NCI-H1694 treated with DMSO at 0.1 percent for 48 hours (cell line): Measurements from ENCODE around the gene IL17REL.
A peak's percentile ranks its signal among the peaks of the same experiment; 100 is the strongest.

Experiments used
- DNase-seq: peaks from one replicate; lab custom pipeline; 2025; lab: John Stamatoyannopoulos, UW

Gene IL17REL

DNA sequence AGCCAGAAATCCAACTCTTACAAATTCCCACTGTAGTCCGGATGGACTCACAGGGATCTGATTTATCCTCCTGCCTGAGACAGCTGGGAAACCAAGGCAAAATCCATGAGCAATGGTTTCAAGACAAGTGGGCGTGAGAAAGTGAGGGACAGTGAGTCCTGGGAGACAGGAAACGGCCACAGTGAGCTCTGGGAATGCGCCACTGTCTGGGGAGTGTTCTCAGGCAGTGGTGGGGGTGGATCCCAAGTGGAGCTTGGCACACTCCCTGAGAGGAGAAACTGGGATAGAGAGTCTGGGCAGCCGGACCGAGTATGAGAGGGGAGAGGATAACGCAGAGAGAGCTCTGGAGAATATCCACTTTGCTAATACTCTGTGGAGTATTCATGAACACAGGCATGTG lies 9.8 kb downstream of the IL17REL start:
- DNase-seq = no peak

- no peak for DNase-seq
Measured at GRCh38 chr22:50001388-50002231, 11.0 kb downstream of the IL17REL start.

DNA sequence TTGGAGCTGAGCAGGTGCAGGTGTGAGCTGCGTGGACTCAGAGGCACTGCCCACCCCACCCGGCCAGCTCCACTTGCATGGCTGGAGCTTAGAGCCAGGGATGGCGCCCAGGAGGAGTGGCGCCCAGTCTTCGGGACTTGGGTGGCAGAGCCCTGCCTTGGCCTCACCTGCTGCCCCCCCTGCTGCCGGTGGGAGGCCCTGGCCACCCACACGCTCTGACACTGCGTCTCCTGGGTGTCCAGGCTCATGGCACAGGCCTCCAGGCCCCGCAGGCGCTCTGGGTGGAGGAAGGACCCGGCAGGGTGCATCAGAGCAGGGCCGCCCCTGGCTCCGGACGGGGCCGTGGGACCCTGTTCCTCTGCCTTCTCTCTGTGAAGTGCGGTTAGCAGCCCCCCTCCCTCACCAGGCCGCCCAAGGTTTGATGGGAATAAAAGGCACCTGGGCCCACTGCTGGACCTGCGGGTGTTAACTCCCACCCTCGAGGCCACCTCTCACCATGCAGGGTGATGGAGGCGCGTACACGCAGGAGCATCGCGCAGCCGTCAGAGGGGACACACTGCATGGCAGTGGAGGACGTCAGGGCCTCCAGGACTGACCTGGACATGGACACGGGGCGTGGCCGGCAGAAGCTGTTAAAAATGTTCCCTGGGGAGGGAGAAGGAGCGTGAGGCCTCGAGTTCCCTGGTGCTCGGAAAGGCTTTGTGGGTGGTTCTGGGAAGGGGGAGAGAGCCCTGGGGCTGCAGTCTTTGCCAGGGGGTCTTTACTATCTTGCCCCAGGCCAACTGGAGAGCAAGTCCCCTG lies 11.8 kb downstream of the IL17REL start:
- no peak for DNase-seq

DNA sequence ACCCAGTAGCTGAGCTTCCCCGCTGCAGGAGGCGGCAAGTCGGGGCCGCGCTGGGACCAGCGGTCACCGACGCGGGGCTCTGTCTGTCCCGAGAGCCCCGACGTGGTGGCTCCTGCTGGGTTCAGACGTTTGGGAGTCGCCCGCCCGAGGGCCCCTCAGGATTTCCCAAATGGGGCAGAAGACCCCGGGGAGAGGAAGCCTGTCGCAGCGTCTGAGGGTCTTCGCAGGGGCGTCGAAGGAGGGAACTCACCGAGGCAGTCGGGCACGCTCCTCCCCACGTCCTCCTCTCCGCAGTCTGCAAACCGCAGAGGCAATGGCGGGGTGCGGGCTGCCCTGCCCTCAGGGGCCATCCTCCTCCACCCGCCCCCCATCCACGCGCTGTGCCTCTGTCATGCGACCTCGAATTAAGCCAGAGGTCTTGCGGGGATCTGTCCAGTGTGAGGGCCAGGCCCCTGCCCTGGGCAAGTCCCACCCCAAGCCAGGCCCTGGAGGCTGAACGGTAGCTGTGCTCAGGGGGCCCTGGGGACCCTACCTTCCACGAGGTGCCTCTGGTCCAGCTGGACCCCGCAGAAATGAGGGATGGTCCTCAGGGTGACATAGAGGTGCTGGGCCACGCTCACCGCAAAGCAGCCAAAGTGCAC lies 12.5 kb downstream of the IL17REL start:
- DNase-seq = no peak

DNA sequence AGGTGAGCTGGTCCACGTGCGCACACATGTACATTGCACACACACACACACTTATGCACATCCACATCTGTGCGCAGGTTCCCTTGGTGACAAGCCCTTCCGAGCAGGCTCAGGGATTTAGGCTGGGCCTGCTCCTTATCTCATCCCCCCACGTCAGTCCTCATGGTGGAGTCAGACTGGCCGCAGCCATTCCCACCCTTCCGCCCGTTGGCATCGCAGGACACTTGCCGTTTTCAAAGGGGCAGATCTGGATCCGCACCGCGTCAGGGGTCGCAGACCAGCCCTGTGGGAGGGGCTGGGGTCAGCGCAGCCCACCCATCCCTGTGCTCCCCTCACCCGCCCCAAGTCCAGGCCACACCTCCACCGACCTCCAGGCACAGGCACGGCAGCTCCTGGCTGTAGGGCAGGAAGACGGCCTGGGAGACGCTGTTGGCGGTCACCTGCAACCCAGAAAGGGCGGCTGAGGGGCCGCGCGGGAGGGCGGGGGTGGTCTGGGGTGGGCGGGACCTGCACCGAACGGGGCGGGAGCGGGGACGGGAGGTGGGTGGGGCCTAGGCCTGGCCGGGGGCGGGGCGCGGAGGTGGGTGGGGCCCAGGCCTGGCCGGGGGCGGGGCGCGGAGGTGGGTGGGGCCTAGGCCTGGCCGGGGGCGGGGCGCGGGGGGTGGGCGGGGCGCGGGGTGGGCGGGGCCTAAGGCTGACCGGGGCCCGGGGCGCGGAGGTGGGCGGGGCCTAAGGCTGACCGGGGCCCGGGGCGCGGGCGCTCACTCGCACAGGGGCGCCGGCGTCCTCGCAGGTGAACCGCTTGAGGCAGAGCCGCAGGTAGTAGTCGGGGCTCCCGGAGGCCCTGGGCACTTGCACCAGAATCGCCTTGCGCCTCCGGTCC lies 13.3 kb downstream of the IL17REL start:
- no peak for DNase-seq

DNA sequence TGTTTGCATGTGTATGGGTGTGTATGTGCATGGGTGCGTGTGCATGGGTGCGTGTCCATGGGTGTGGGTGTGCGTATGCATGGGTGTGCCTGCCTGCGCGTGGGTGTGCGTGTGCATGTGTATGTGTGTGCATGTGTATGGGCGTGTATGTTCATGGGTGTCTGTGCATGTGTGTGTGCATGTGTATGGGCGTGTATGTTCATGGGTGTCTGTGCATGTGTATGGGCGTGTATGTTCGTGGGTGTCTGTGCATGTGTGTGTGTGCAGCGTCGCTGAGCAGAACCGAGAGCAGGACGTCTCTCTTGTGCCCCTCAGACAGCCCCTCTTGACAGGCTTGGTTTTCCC lies 13.9 kb downstream of the IL17REL start:
- DNase-seq = no peak

DNA sequence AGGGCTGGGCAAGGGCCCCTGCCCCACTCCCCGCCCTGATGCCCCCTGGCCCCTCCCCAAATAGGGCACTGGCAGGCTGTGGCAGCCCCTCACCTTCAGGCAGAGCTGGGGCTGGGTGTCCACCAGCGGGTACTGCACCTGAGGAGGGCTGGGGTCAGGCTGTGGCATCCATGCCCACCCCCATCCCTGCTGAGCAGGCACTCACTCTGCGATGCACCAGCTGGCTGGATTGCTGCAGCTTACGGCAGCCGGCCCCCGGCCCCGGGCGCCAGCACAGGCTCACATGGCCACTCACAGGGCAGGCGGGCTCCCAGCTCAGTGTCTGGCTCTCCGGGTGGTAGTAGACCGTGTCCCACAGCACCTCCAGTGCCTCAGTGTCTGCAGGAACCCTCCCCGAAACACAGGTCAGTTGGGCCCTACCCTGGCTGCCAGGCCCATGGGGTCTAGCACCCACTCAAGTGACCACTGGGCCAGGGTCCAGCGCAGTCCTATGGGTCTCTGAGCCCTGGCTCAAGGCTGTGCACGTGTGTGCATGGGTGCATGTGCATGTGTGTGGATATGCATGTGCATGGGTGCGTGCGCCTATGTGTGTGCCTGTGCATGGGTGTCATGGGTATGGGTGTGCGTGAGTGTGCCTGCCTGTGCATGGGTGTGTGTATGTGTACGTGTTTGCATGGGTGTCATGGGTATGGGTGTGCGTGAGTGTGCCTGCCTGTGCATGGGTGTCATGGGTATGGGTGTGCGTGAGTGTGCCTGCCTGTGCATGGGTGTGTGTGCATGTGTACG lies 14.4 kb downstream of the IL17REL start:
- no peak for DNase-seq

GRCh38 chr22:49997251-49997599 lies 15.3 kb downstream of the IL17REL start:
- no peak for DNase-seq

DNA sequence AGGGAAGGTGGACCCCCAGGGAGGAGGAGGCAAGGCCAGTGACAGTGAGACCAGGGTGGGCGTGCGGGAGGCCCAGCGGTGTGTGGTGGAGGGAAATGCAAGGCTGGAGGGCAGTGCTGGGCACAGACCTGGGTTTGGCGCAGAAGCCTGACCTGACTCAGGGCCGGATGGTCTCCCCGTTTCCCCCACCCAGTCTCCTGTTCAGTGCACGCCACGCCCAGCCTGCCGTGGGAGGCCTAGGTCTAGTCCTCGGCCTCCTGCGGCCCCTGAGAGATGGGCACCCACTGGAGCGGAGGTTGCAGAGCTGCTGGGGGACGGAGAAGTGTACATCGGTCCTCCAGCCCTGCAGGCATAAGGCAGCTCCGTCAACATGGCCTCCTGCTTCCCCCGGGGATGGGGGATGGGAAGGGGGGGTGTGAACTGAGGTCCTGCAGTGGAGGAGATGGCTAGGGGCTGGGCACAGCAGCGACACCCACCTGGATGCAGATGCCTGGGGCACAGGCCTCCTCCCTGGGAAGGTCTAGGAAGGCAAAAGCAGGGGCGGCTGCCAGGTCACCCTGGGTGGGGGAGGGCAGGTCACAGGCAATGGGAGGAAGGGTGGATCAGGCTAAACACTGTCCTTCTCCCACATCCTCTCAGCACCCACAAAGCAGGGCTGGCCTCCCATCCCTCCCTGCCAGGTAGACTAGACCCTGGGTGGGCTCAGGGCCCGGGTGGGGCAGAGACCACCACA lies 15.9 kb downstream of the IL17REL start:
- no peak for DNase-seq

- no peak for DNase-seq
Measured at GRCh38 chr22:49996119-49996517, 16.4 kb downstream of the IL17REL start.

DNA sequence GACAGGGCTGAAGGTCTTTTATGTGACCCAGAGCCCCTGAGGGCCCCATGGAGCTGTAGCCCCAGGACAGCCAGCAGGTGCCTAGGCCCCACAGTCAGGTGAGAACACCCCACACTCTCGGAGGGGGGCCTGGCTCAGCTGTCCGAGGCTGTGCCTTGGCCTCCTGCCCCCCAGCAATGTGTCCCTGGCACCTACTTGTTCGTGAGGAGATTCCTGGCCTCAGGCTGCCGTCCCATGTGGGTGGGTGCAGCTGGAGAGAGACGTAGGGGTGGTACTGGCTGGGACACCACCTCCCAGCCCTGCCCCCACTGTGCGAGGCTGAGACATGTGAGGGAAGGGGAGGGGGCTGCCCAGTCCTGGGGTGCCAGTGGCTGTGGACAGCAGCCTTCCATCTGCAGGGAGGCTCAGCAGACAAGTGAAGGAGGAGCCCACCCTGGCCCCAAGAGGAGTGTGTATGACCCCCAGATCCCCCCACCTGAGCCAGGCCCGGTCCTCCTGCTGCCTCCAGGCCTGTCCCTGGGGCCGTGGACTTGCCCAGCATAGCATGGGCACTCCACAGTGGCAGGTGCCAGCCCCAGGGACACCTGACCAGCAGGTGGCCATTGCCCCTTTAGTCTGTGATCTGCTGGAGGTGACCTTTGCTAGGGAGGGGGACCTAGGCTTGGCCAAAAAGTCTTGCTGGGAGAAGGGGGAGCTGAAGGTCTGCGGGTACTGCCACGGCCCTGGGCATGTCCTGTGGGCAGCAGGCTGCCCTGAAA lies 17.0 kb downstream of the IL17REL start:
- DNase-seq = no peak

GRCh38 chr22:49995041-49995360 lies 17.6 kb downstream of the IL17REL start:
- no peak for DNase-seq

- no peak for DNase-seq
Measured at GRCh38 chr22:49994361-49995040, 18.1 kb downstream of the IL17REL start.

GRCh38 chr22:49993649-49994360 lies 18.8 kb downstream of the IL17REL start:
- DNase-seq = no peak

- DNase-seq = peak; percentile 45
Measured at GRCh38 chr22:49992921-49993648, 19.5 kb downstream of the IL17REL start.

- no peak for DNase-seq
Measured at GRCh38 chr22:49991907-49992533, 20.5 kb downstream of the IL17REL start.

DNA sequence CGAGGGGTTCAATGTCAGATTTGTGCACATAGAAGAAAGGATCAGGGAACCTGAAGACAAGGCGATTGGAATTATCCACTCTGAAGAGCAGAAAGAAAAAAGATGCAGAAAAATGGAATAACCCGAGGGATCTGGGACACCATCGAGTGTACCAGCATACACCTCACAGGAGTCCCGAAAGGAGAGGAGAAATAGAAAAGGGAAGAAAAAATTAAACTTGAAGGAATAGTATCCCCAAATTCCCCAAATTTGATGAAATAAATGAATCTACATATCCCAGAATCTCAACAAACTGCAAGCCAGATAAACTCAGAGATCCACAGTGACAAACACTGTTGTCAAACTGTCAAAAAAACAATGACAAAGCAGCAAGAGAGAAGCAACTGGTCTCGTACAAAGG lies 21.4 kb downstream of the IL17REL start:
- DNase-seq = no peak
